Endothelial cell of umbilical vein (primary cell): ENCODE measurements around the gene TRANK1. TPM values are rescaled to one million over a fixed set of nuclear protein-coding genes. Genes with fewer than 3 reads are reported as not detected.

ENCODE experiments used
- BruUV-seq: library from RNA; stranded (reverse); fragments of 400-500 nt; replicated peaks from 2 replicates; lab custom pipeline; 2021; lab: Mats Ljungman, UMichigan
- CTCF ChIA-PET: fragments of 300-600, 350-600 bp; sonication (Branson Sonifier 250); formaldehyde crosslinking; loops from one replicate; lab custom pipeline; 2021; ENCODE audit warnings: antibody characterized with exemption, inconsistent platforms; lab: Charles Lee
- POLR2A ChIA-PET: fragments of 300-600, 350-600 bp; sonication (Branson Sonifier 250); formaldehyde crosslinking; loops from one replicate; lab custom pipeline; 2021; ENCODE audit warnings: antibody characterized with exemption, inconsistent platforms; lab: Charles Lee
- DNase-seq: peaks from one replicate; pipeline ENCODE4 v3.0.0-alpha.2; 2011; ENCODE audit warnings: low read depth, low spot score
- FAIRE-seq: peaks from 2 replicates; lab custom pipeline; 2011; peaks lifted over from hg19 to GRCh38; lab: Jason Lieb, UNC
- H2AFZ ChIP-seq: 2 replicates; pipeline ENCODE4 v1.6.0; 2012; ENCODE audit warnings: low read depth, low read length, control low read depth, inconsistent platforms
- H3K27ac ChIP-seq: 2 replicates; pipeline ENCODE4 v1.5.1; 2011; ENCODE audit warnings: low read depth, mild to moderate bottlenecking, control low read depth, low read length, moderate library complexity; ENCODE audit not compliant: insufficient read depth
- H3K27me3 ChIP-seq, 2 experiments: 2 replicates each; pipeline versions ENCODE4 v1.6.0 to v1.6.1; 2011; ENCODE audit warnings: low read length in 2 of 2, mixed read lengths in 1 of 2; ENCODE audit not compliant: control insufficient read depth in 2 of 2, insufficient read depth in 2 of 2
- H3K36me3 ChIP-seq, 2 experiments: 2 replicates in 1 of 2; 3 replicates in 1 of 2; pipeline ENCODE4 v1.5.1; 2011; ENCODE audit warnings: low read length in 2 of 2, mild to moderate bottlenecking in 1 of 2, moderate library complexity in 1 of 2; ENCODE audit not compliant: control insufficient read depth in 2 of 2, insufficient read depth in 2 of 2; ENCODE audit errors: extremely low read depth in 1 of 2
- H3K4me1 ChIP-seq: 3 replicates; pipeline ENCODE4 v1.5.1; 2011; ENCODE audit warnings: mild to moderate bottlenecking, low read length; ENCODE audit not compliant: control insufficient read depth, insufficient read depth; ENCODE audit errors: extremely low read depth
- H3K4me2 ChIP-seq: 2 replicates; pipeline ENCODE4 v1.6.1; 2011; ENCODE audit warnings: low read length, control low read depth, mixed read lengths; ENCODE audit not compliant: insufficient read depth
- H3K4me3 ChIP-seq, 3 experiments: fragments of 200-600 bp in 1 of 3; sonication (generic), shearing (Covaris generic) in 1 of 3; replicated peaks in 1 of 3; 2 replicates each; pipeline ENCODE4 v1.5.1; 2011 to 2016; ENCODE audit warnings: control low read depth in 3 of 3, low read length in 3 of 3, mild to moderate bottlenecking in 2 of 3, inconsistent platforms in 1 of 3, low read depth in 1 of 3, moderate library complexity in 1 of 3; ENCODE audit not compliant: insufficient read depth in 1 of 3
- H3K79me2 ChIP-seq: 2 replicates; pipeline ENCODE4 v1.6.0; 2012; ENCODE audit warnings: low read length, inconsistent platforms; ENCODE audit not compliant: control insufficient read depth, insufficient read depth
- H3K9ac ChIP-seq: replicated peaks from 2 replicates; pipeline ENCODE3; 2011; ENCODE audit warnings: low read length, control low read depth; ENCODE audit not compliant: insufficient read depth; ENCODE audit errors: extremely low read depth
- H3K9me1 ChIP-seq: replicated peaks from 3 replicates; pipeline ENCODE4 v1.6.0; 2011; ENCODE audit warnings: mild to moderate bottlenecking, low read length; ENCODE audit not compliant: control insufficient read depth, insufficient read depth; ENCODE audit errors: extremely low read depth
- H3K9me3 ChIP-seq: replicated peaks from 2 replicates; pipeline ENCODE4 v1.5.1; 2012; ENCODE audit warnings: low read length, inconsistent platforms; ENCODE audit not compliant: control insufficient read depth, insufficient read depth
- H4K20me1 ChIP-seq: replicated peaks from 2 replicates; pipeline ENCODE3; 2011; ENCODE audit warnings: mild to moderate bottlenecking, low read length; ENCODE audit not compliant: control insufficient read depth, insufficient read depth; ENCODE audit errors: extremely low read depth
- EZH2 ChIP-seq: IDR thresholded peaks from 2 replicates; pipeline ENCODE4 v1.6.1; 2012; ENCODE audit warnings: borderline replicate concordance, low read depth, mild to moderate bottlenecking, moderate library complexity, low read length, inconsistent platforms; ENCODE audit not compliant: severe bottlenecking
- FOS ChIP-seq: IDR thresholded peaks from 2 replicates; pipeline ENCODE4 v1.6.1; 2011; ENCODE audit warnings: mild to moderate bottlenecking, low read length, moderate library complexity, borderline replicate concordance; ENCODE audit not compliant: insufficient read depth
- GATA2 ChIP-seq: IDR thresholded peaks from 2 replicates; pipeline ENCODE4 v1.7.0; 2011; ENCODE audit warnings: low read depth, mild to moderate bottlenecking, moderate library complexity, mixed read lengths, low read length; ENCODE audit not compliant: insufficient read length, insufficient read depth
- JUN ChIP-seq: IDR thresholded peaks from 2 replicates; pipeline ENCODE4 v1.6.1; 2011; ENCODE audit warnings: borderline replicate concordance, low read depth; ENCODE audit not compliant: insufficient read length, insufficient read depth
- MYC ChIP-seq: IDR thresholded peaks from one replicate; pipeline ENCODE4 v1.6.1; 2011; ENCODE audit warnings: mild to moderate bottlenecking, low read depth, low read length
- POLR2A ChIP-seq: IDR thresholded peaks from 2 replicates; pipeline ENCODE4 v1.6.1; 2012; ENCODE audit warnings: low read depth, mild to moderate bottlenecking, control low read depth, low read length
- POLR2AphosphoS5 ChIP-seq: IDR thresholded peaks from 2 replicates; pipeline ENCODE4 v1.6.1; 2012; ENCODE audit warnings: low read depth, mild to moderate bottlenecking, control low read depth, low read length, moderate library complexity; ENCODE audit not compliant: insufficient read depth
- dilution Hi-C: fragments of 300-500 bp; cut with MboI; formaldehyde crosslinking; loops from one replicate; pipeline ENCODE4 v1.15.0; 2019; ENCODE audit warnings: low sequenced_read_pairs; ENCODE audit not compliant: extremely low pct_ligation_motif_present
- intact Hi-C: fragments of 100-400 bp; cut with micrococcal nuclease; formaldehyde crosslinking; loops from one replicate; pipeline ENCODE4 v1.10.0; 2022
- polyA plus RNA-seq, 4 experiments: library from polyadenylated mRNA; depleted of rRNA in 3 of 4; stranded (reverse) in 3 of 4; unstranded in 1 of 4; fragments of >200 nt; gene quantifications; 2 replicates each; pipeline versions ENCODE4 v1.2.1 to v1.2.3, GENCODE V29; 2011 to 2012; ENCODE audit warnings: missing spikeins in 1 of 4
- total RNA-seq: library from RNA; stranded (reverse); gene quantifications from 2 replicates; pipeline ENCODE4 v1.2.3, GENCODE V29; 2021
- TF ChIP-seq, protein P1 (sequence below): IDR thresholded peaks from 2 replicates; pipeline ENCODE4 v1.6.1; 2011; ENCODE audit not compliant: insufficient read depth, insufficient read length
- TF ChIP-seq, protein P2 (sequence below), 2 donors: IDR thresholded peaks; 1 replicate in 1 of 2; 2 replicates in 1 of 2; pipeline ENCODE4 v1.5.1; 2011; ENCODE audit warnings: low read length in 2 of 2, mild to moderate bottlenecking in 2 of 2, moderate library complexity in 2 of 2, control low read depth in 1 of 2, inconsistent platforms in 1 of 2, low read depth in 1 of 2; ENCODE audit not compliant: insufficient read depth in 1 of 2; ENCODE audit errors: extremely low read depth in 1 of 2

TRANK1 gene
- total and polyA plus RNA-seq, 2 donors (not counting 3 experiments of a cell fraction or from before 2014, with no cell fraction given), result 4.6 to 14.4 TPM

DNA sequence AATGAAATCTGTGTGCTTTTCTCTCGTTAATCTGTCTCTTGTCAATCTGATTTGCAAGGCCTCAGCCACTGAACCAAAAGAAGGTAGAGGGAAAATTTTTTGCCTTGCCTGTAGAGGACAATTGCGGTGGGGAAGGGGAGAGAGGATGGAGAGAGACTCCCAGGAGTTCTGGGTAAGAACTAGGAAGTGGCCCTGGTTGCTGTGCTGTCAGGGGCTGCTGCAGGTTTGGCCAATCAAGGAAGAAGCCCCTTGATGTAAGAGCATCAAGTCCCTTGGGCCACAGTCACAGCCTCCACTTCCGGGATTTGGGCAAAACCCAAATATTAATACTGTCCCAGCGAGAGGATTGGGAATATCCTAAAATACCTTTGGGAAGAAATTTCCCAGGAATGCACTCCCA lies 43.3 kb downstream of the TRANK1 start:
- FAIRE-seq (no peak), DNase-seq (no peak)
- intact Hi-C loops, result no loop called here
- Histone ChIP-seq H3K36me3 (no peaks in the 10 kb centered on the region), H3K9me3 (no peaks in the 10 kb centered on the region), H3K4me1 (peaks cover 6% of the 10 kb centered on the region), H4K20me1 (no peaks in the 10 kb centered on the region), H3K27ac (no peak overlapping the region), H3K79me2 (no peaks in the 10 kb centered on the region), H2AFZ (no peak overlapping the region), H3K9ac (no peak overlapping the region), H3K4me2 (no peak overlapping the region), H3K27me3 (no peaks in the 10 kb centered on the region), H3K9me1 (no peaks in the 10 kb centered on the region), H3K4me3 (no peak overlapping the region)
- dilution Hi-C loops, result no loop called here
- TF ChIP-seq POLR2AphosphoS5, result no peak
- TF ChIP-seq FOS, result no peak
- TF ChIP-seq MYC, result no peak
- CTCF ChIA-PET, result interaction anchor here (1.0 to 1.5 kb wide), 2 partner anchors 9 to 57 kb away, joined by 3 to 5 read pairs; no protein-coding TSS in a partner anchor
- POLR2A ChIA-PET, result no interaction called here
- BruUV-seq, result no TSS peak

DNA sequence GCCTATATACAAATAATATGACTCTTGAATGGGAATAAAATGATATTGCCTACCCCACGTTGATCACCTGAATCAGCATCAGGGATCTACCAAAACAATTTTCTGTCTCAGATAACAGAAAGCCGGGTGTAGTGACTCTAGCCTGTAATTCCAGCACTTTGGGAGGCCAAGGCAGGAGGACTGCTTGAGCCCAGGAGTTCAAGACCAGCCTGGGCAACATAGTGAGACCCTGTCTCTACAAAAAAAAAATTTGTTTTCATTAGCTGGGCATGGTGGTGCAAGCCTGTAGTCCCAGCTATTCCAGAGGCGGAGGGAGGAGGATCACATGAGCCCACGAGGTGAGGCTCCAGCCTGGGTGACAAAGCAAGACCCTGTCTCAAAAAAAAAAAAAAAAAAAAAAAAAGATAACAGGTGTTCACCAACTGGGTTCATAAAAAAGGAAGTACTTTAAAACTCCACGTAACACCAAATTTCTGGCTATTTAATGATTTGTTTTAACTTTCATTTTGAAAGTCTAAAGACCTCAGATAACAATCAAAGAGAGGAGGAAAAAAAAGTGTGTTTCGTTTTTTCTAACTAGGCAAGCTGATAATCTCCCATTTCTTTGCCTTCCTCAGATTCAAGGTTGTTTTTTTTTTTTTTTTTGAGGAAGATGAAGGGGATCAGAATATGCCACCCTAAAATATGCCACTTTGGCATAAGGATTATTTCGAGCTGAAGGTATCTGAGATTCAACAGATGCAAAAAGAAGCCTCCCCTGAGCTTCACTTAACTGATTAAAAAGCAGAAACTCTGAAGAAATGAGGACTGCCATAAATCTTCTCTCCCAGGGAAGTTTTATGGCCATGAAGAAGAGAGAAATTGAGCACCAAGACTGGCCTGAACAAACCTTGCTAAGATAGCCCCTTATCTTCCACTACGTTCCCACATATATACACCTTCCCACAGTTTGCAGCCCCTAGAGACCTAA lies 44.1 kb downstream of the TRANK1 start:
- FAIRE-seq (no peak), DNase-seq (no peak)
- no peaks in the 10 kb centered on the region for H3K79me2 ChIP-seq
- intact Hi-C loops (no loop called here), dilution Hi-C loops (no loop called here)
- ChIA-PET POLR2A (no interaction called here), CTCF (interaction anchor here (1.0 to 1.5 kb wide), 2 partner anchors 8 to 58 kb away, joined by 3 to 5 read pairs; no protein-coding TSS in a partner anchor)
- no peaks in the 10 kb centered on the region for H3K9me1 ChIP-seq
- no peak overlapping the region for H3K4me3 ChIP-seq
- no peaks in the 10 kb centered on the region for H3K9me3 ChIP-seq
- no peak overlapping the region for H2AFZ ChIP-seq
- peaks cover 4% of the 10 kb centered on the region for H3K4me1 ChIP-seq
- H3K9ac ChIP-seq, result no peak overlapping the region
- BruUV-seq, result no TSS peak
- TF ChIP-seq JUN (no peak), FOS (no peak), MYC (no peak), POLR2AphosphoS5 (no peak), EZH2 (no peak), GATA2 (no peak), POLR2A (no peak)
- TF ChIP-seq, protein P1, sequence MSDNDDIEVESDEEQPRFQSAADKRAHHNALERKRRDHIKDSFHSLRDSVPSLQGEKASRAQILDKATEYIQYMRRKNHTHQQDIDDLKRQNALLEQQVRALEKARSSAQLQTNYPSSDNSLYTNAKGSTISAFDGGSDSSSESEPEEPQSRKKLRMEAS, result no peak
- TF ChIP-seq, protein P2, sequence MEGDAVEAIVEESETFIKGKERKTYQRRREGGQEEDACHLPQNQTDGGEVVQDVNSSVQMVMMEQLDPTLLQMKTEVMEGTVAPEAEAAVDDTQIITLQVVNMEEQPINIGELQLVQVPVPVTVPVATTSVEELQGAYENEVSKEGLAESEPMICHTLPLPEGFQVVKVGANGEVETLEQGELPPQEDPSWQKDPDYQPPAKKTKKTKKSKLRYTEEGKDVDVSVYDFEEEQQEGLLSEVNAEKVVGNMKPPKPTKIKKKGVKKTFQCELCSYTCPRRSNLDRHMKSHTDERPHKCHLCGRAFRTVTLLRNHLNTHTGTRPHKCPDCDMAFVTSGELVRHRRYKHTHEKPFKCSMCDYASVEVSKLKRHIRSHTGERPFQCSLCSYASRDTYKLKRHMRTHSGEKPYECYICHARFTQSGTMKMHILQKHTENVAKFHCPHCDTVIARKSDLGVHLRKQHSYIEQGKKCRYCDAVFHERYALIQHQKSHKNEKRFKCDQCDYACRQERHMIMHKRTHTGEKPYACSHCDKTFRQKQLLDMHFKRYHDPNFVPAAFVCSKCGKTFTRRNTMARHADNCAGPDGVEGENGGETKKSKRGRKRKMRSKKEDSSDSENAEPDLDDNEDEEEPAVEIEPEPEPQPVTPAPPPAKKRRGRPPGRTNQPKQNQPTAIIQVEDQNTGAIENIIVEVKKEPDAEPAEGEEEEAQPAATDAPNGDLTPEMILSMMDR (IDR thresholded peaks at IDR 0.05; ENCODE audit: extremely low read depth in 1 of 2, insufficient read depth in 1 of 2, low read depth in 1 of 2, low read length in 2 of 2), result no peak
- no peaks in the 10 kb centered on the region for H3K36me3 ChIP-seq
- no peak overlapping the region for H3K27ac ChIP-seq
- H3K27me3 ChIP-seq, result no peaks in the 10 kb centered on the region
- no peak overlapping the region for H3K4me2 ChIP-seq
- no peaks in the 10 kb centered on the region for H4K20me1 ChIP-seq
